IMR-90 (cell line): Measurements from ENCODE around the gene TXNDC16. TPM values are rescaled to one million over a fixed set of nuclear protein-coding genes. Genes with fewer than 3 reads are reported as not detected.

Experiments used
- ATAC-seq: fragments of 200-7000 bp; cut with Tn5 transposase; 2 replicates; pipeline ENCODE4 v1.9.1; 2020; ENCODE audit warnings: low read depth, mild to moderate bottlenecking, moderate library complexity
- BruUV-seq: library from RNA; stranded (reverse); fragments of 400-500 nt; replicated peaks from 2 replicates; lab custom pipeline; 2021; lab: Mats Ljungman, UMichigan
- CTCF ChIA-PET: fragments of 300-600 bp; formaldehyde crosslinking; extraction: SDS; loops from one replicate; lab custom pipeline; 2021; ENCODE audit warnings: antibody characterized with exemption; lab: Yijun Ruan, JAX
- POLR2A ChIA-PET: fragments of 300-600 bp; sonication (Branson Sonifier 250); formaldehyde crosslinking; loops from one replicate; lab custom pipeline; 2022; ENCODE audit warnings: antibody characterized with exemption; ENCODE audit not compliant: unreplicated experiment; lab: Charles Lee
- DNase-seq: peaks from one replicate; pipeline ENCODE4 v3.0.0; 2013
- H2AFZ ChIP-seq: replicated peaks from 2 replicates; pipeline ENCODE3; 2013; ENCODE audit warnings: low read length, mild to moderate bottlenecking; ENCODE audit not compliant: poor library complexity
- H2AK5ac ChIP-seq: 2 replicates; pipeline ENCODE4 v1.6.1; 2013; ENCODE audit warnings: low read depth, low read length, inconsistent platforms
- H2AK9ac ChIP-seq: replicated peaks from 2 replicates; pipeline ENCODE3; 2013; ENCODE audit warnings: mild to moderate bottlenecking, low read depth, low read length, moderate library complexity; ENCODE audit not compliant: poor library complexity
- H2BK120ac ChIP-seq: 2 replicates; pipeline ENCODE4 v1.6.1; 2013; ENCODE audit warnings: low read depth, low read length, inconsistent platforms
- H2BK15ac ChIP-seq: 3 replicates; pipeline ENCODE4 v1.6.1; 2013; ENCODE audit warnings: low read depth, low read length, inconsistent platforms
- H2BK20ac ChIP-seq: 2 replicates; pipeline ENCODE4 v1.6.1; 2013; ENCODE audit warnings: low read depth, mild to moderate bottlenecking, inconsistent platforms, low read length, moderate library complexity
- H2BK5ac ChIP-seq: 2 replicates; pipeline ENCODE4 v1.6.1; 2013; ENCODE audit warnings: mild to moderate bottlenecking, low read depth, low read length, inconsistent platforms; ENCODE audit not compliant: poor library complexity, severe bottlenecking
- H3K14ac ChIP-seq: replicated peaks from 2 replicates; pipeline ENCODE4 v1.6.1; 2013; ENCODE audit warnings: low read depth, low read length, inconsistent platforms
- H3K18ac ChIP-seq: 2 replicates; pipeline ENCODE4 v1.6.1; 2013; ENCODE audit warnings: low read depth, low read length, control low read depth
- H3K23ac ChIP-seq: 2 replicates; pipeline ENCODE4 v1.6.1; 2013; ENCODE audit warnings: low read depth, low read length, inconsistent platforms
- H3K27ac ChIP-seq: 2 replicates; pipeline ENCODE4 v1.5.1; 2013; ENCODE audit warnings: mild to moderate bottlenecking, control low read depth, low read length; ENCODE audit not compliant: insufficient read depth
- H3K27me3 ChIP-seq: 2 replicates; pipeline ENCODE4 v1.6.1; 2013; ENCODE audit warnings: low read length; ENCODE audit not compliant: control insufficient read depth, insufficient read depth
- H3K36me3 ChIP-seq: 2 replicates; pipeline ENCODE4 v1.6.1; 2013; ENCODE audit warnings: low read length, mixed read lengths; ENCODE audit not compliant: control insufficient read depth, insufficient read depth
- H3K4ac ChIP-seq: 2 replicates; pipeline ENCODE4 v1.6.1; 2013; ENCODE audit warnings: low read depth, low read length, inconsistent platforms
- H3K4me1 ChIP-seq: 2 replicates; pipeline ENCODE4 v1.6.1; 2013; ENCODE audit warnings: low read length, mixed read lengths; ENCODE audit not compliant: control insufficient read depth, insufficient read depth
- H3K4me2 ChIP-seq: 2 replicates; pipeline ENCODE4 v1.6.1; 2013; ENCODE audit warnings: low read depth, mild to moderate bottlenecking, control low read depth, low read length, moderate library complexity
- H3K4me3 ChIP-seq: 2 replicates; pipeline ENCODE4 v1.5.1; 2013; ENCODE audit warnings: low read depth, mild to moderate bottlenecking, control low read depth, low read length, moderate library complexity; ENCODE audit not compliant: insufficient read depth
- H3K56ac ChIP-seq: 2 replicates; pipeline ENCODE4 v1.6.1; 2013; ENCODE audit warnings: low read length, inconsistent platforms; ENCODE audit not compliant: insufficient read depth; ENCODE audit errors: extremely low read depth
- H3K79me1 ChIP-seq, 2 experiments: 2 replicates each; pipeline ENCODE4 v1.6.1; 2013; ENCODE audit warnings: low read length in 2 of 2, inconsistent platforms in 1 of 2, low read depth in 1 of 2
- H3K9ac ChIP-seq: 2 replicates; pipeline ENCODE4 v1.6.1; 2013; ENCODE audit warnings: low read depth, low read length, control low read depth
- H3K9me1 ChIP-seq: 2 replicates; pipeline ENCODE4 v1.6.1; 2013; ENCODE audit warnings: low read length, inconsistent platforms; ENCODE audit not compliant: insufficient read depth
- H3K9me3 ChIP-seq: 2 replicates; pipeline ENCODE4 v1.6.1; 2013; ENCODE audit warnings: low read length; ENCODE audit not compliant: control insufficient read depth, insufficient read depth
- H4K20me1 ChIP-seq: 2 replicates; pipeline ENCODE4 v1.6.1; 2013; ENCODE audit warnings: low read length, inconsistent platforms; ENCODE audit not compliant: insufficient read depth
- H4K5ac ChIP-seq: 2 replicates; pipeline ENCODE4 v1.6.1; 2013; ENCODE audit warnings: mild to moderate bottlenecking, low read depth, low read length, control low read depth
- H4K8ac ChIP-seq, 2 experiments: 2 replicates each; pipeline ENCODE4 v1.6.1; 2013; ENCODE audit warnings: low read depth in 2 of 2, low read length in 2 of 2, control low read depth in 1 of 2, inconsistent platforms in 1 of 2
- H4K91ac ChIP-seq: 2 replicates; pipeline ENCODE4 v1.6.1; 2013; ENCODE audit warnings: low read depth, low read length, inconsistent platforms; ENCODE audit not compliant: insufficient read depth
- RCOR1 ChIP-seq: IDR thresholded peaks from 2 replicates; pipeline ENCODE4 v1.6.1; 2012; ENCODE audit warnings: mild to moderate bottlenecking, low read length, improper control_type of control experiment; ENCODE audit not compliant: insufficient replicate concordance
- WGBS, 2 experiments: methylation state at CpG; one replicate each; pipeline versions ENCODE4 v1.1.5 to v1.1.7; 2013; ENCODE audit warnings: missing lambda C conversion rate in 2 of 2; ENCODE audit not compliant: insufficient read length in 1 of 2; ENCODE audit errors: extremely low coverage in 2 of 2; 5-methylcytosine and 5-hydroxymethylcytosine counted together
- dilution Hi-C: fragments of 300-500 bp; cut with HindIII; formaldehyde crosslinking; loops from one replicate; pipeline ENCODE4 v1.14.3; 2018; ENCODE audit warnings: low sequenced_read_pairs; ENCODE audit not compliant: unreplicated experiment
- in situ Hi-C: fragments of 300-500 bp; cut with MboI; formaldehyde crosslinking; loops from 3 replicates; pipeline ENCODE4 v1.14.3; 2019; ENCODE audit warnings: low sequenced_read_pairs, inconsistent platforms, mixed read lengths
- intact Hi-C: fragments of 100-400 bp; cut with micrococcal nuclease; formaldehyde crosslinking; loops from 2 replicates; pipeline ENCODE4 v1.10.0; 2022
- polyA plus RNA-seq, 3 experiments: library from polyadenylated mRNA; depleted of rRNA; stranded (reverse); fragments of >200 nt; gene quantifications; 2 replicates each; pipeline ENCODE4 v1.2.3, GENCODE V29; 2012; ENCODE audit warnings: low replicate concordance in 1 of 3
- total RNA-seq: library from RNA; depleted of rRNA; stranded (reverse); fragments of >200 nt; gene quantifications from 2 replicates; pipeline ENCODE4 v1.2.3, GENCODE V29; 2012
- TF ChIP-seq, protein P1 (sequence below): conservative IDR thresholded peaks from 2 replicates; pipeline ENCODE4 v1.5.1; 2012; ENCODE audit warnings: mild to moderate bottlenecking, low read depth, low read length, improper control_type of control experiment

Gene TXNDC16
- total and polyA plus RNA-seq, 2 of the 4 experiments (the other 2 are of a cell fraction) = 1.4 TPM

DNA sequence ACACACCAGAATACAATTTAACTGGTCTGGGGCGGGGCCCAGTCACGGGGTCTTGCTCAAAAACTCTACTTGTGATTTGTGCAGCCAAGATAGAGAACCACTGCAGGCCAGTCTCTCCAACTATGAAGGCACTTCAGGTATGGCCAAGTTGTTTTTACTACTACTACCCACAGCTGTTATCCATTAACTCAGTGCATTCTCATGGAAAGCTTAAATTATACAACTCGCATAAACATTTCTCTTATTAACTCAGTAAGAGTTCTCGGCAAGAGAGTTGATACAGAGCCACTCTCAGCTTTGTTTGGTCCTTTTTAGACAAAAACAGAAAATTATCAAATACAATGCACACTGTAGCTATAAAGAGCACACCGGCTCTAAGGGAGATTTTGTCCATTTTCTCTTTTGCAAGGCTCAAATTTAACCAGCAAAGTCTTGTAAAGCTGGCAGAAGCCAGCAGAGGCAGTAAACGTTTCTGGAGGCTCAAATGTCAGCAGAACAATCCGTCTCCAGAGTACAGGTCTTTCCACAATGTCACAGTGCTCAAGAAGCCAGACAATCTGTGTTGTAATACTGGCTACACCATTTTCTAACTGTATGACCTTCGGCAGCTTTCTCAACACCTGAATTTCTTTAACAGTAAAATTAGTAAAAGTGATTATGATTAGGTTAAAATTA lies 152.2 kb downstream of the TXNDC16 start:
- Histone ChIP-seq H3K79me1 (no peaks in the 10 kb centered on the region), H3K9me3 (peaks cover 3% of the 10 kb centered on the region), H2BK5ac (peak overlapping the region; percentile 71), H3K4me1 (peaks cover 19% of the 10 kb centered on the region), H2BK20ac (peak overlapping the region; percentile 57; the same call in 1 of the 2 replicates), H3K36me3 (no peaks in the 10 kb centered on the region), H3K14ac (peak overlapping the region; percentile 30; the same call in 1 of the 2 replicates), H4K91ac (peak overlapping the region; percentile 83), H4K5ac (peak overlapping the region; percentile 31), H3K4me3 (no peak overlapping the region; the same call in 1 of the 2 replicates), H4K8ac (peak overlapping the region in 1 of 2 experiments; percentile 31; a peak in 2 of 4 replicates), H3K9ac (no peak overlapping the region), H3K4me2 (peak overlapping the region; percentile 22), H2AK5ac (no peak overlapping the region), H3K27ac (peak overlapping the region; percentile 87; the same call in 1 of the 2 replicates), H3K23ac (no peak overlapping the region), H2AFZ (no peak overlapping the region), H3K27me3 (no peaks in the 10 kb centered on the region), H3K4ac (peak overlapping the region; percentile 42), H3K9me1 (peaks cover 7% of the 10 kb centered on the region; the same call in 1 of the 2 replicates), H3K18ac (peak overlapping the region; percentile 63), H2BK15ac (no peak overlapping the region; the same call in 2 of the 3 replicates), H2BK120ac (peak overlapping the region; percentile 73), H2AK9ac (no peak overlapping the region), H3K56ac (no peak overlapping the region; the same call in 1 of the 2 replicates), H4K20me1 (no peaks in the 10 kb centered on the region)
- no TSS peak for BruUV-seq
- dilution Hi-C loops (no loop called here), in situ Hi-C loops (no loop called here), intact Hi-C loops (loop anchor here (5.0 kb wide), 3 partner anchors 57 to 83 kb away; no protein-coding TSS in a partner anchor)
- DNase-seq (peak; percentile 74), ATAC-seq (peak; percentile 76)
- WGBS, 2 experiments = 59% methylated on average over 5 of the region's 8 CpGs; no CpG with 5 or more reads in 1 of the 2 experiments
- ChIA-PET CTCF (interaction anchor here (0.6 to 2.4 kb wide), 5 partner anchors 9 to 1730 kb away, joined by 3 to 12 read pairs (median 4); no protein-coding TSS in a partner anchor), POLR2A (no interaction called here)
- TF ChIP-seq, protein P1, sequence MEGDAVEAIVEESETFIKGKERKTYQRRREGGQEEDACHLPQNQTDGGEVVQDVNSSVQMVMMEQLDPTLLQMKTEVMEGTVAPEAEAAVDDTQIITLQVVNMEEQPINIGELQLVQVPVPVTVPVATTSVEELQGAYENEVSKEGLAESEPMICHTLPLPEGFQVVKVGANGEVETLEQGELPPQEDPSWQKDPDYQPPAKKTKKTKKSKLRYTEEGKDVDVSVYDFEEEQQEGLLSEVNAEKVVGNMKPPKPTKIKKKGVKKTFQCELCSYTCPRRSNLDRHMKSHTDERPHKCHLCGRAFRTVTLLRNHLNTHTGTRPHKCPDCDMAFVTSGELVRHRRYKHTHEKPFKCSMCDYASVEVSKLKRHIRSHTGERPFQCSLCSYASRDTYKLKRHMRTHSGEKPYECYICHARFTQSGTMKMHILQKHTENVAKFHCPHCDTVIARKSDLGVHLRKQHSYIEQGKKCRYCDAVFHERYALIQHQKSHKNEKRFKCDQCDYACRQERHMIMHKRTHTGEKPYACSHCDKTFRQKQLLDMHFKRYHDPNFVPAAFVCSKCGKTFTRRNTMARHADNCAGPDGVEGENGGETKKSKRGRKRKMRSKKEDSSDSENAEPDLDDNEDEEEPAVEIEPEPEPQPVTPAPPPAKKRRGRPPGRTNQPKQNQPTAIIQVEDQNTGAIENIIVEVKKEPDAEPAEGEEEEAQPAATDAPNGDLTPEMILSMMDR = peak; percentile 24; the same call in 1 of the 2 replicates
- TF ChIP-seq RCOR1 = no peak
